Measurements from ENCODE around the gene ARFRP1.

DNA sequence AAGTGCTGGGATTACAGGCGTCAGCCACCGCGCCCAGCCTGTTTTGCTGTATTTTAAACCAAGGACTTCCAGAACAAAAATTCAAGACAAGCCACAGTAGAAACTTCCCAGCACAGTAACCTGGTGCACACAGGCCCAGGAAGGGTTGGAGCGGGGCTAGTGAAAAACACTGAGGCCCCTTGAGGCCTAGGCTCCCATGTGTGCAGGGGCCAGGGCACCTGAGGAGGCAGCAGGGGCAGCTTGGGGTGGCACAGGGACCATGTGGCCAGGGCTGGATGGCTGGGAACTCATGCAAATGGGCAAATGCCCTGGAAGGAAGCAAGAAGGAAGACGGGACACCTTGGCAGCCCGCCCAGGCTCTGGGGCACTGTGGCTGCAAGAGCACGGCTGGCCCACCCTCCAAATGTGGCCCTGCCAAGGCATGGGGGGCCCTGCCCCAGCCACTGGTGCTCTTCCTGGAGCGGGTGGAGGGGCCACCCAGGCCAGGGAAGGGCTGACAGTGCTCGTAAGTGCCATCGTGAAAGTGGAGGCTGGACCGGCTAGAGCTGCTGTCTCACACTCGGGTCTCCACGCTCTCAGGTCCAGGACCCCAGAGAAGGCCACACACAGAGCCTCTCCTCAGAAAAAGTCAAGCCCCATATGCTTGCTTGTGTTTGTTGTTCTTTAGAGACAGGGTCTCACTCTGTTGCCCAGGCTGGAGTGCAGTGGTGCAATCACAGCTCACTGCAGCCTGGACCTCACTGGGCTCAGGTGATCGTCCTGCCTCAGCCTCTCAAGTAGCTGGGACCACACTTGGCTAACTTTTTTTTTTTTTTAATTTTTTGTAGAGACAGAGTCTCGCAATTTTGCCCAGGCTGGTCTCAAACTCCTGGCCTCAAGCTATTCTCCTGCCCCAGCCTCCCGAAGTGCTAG is 42.1 kb upstream of the ARFRP1 start:
- TF ChIP-seq POLR2A (IDR thresholded peaks at IDR 0.05; ENCODE audit: low read depth, low read length) = no peak
- no peak for TF ChIP-seq TAF1 (IDR thresholded peaks at IDR 0.05; ENCODE audit: borderline replicate concordance, low read depth, low read length)

All from GM12892 (cell line).